GM21723 (cell line): Measurements from ENCODE around the gene PNP.
"Not testable (repeated sequence)": the region's sequence is repeated elsewhere in the genome, so short reads cannot be mapped to it uniquely, and the experiment has no call there.

Experiments
- ATAC-seq: cut with Tn5 transposase; IDR thresholded peaks from one replicate; pipeline ENCODE4 v1.9.1; 2021; ENCODE audit warnings: mild to moderate bottlenecking, moderate library complexity; ENCODE audit not compliant: unreplicated experiment

PNP gene

DNA sequence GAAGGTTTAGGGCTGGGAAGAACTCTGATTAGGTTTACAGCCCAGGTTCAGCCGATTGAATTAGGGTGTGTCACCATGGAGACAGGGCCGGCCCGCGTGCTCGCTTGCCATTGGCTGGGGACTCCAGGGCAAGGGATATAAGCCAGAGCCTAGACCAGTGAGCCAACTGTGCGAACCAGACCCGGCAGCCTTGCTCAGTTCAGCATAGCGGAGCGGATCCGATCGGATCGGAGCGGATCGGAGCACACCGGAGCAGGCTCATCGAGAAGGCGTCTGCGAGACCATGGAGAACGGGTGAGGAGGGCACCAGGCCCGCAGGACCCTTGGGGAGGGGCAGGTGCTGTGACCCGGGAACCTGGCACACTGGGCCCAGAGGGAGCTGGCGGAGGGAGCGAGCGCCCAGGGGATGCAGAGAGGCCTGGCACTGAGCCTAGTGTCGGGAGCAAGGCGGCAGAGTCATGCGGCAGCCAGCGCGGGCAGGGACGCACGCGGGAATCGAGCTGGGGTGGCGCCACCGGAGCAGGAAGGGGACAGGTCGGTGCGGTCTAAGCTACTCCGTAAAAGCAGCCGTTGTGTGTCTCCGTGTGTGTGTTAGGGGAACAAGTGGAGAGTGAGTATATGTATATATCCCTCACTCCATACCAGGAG is at the start of gene PNP:
Gene PNP (plus strand): TSS at position 165 of the 648 bp plus-strand sequence. CDS start 119 bp downstream, at position 284.
- ATAC-seq, result peak; percentile 97

DNA sequence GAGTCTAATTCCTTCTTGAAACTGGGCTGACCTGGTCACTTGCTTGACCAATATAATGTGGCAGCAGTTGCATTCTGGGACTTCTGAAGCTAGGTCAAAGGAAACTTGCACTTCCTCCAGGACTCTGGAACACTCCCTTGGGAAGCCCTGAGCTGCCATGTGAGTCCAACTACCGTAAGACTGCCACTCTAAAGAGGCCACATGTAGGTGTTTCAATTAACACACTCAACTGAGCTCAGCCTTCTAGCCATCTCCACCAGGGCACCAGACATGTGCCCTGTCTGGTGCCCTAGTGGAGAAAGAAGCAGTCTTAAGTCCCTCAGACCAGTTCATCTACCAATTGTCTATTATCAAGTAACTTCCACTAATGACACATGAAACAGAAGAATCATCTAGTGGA is 49.8 kb upstream of the PNP start:
- ATAC-seq, result no peak

DNA sequence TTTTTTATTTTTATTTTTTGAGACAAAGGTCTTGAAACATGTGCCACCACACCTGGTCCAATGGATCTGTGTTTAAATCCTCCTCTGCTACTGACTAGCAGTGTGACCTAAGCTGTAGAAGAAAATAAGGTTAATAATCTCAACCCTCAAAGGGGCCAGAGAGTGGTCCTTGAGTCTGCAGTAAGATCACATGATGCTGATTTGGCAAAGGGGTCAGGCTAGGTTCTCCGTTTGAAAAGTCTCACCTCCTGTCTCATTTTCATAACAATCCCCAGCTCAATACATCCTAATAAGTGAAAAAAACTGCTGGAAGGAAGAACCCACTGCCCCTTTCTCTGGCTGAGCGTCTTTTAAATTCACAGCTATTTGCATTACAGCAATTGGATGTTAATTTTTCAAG is 47.9 kb upstream of the PNP start:
- no peak for ATAC-seq

DNA sequence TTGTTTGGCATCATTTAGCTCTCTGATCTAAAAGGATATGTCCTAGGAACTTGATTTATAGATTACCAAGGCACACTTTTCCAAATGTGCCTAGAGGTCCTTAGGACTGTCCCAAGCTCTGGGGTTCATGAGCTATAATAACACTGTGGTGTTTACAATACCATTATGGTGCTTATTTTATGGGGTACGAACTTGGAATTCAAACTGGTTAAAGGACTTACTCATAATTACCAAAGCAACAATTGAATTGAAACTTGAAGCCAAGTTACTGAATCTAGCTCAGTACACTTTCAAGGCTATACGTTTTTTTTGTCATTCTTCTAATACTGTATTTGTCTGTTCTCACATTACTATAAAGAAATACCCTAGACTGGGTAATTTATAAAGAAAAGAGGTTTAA is 46.3 kb upstream of the PNP start:
- no peak for ATAC-seq

DNA sequence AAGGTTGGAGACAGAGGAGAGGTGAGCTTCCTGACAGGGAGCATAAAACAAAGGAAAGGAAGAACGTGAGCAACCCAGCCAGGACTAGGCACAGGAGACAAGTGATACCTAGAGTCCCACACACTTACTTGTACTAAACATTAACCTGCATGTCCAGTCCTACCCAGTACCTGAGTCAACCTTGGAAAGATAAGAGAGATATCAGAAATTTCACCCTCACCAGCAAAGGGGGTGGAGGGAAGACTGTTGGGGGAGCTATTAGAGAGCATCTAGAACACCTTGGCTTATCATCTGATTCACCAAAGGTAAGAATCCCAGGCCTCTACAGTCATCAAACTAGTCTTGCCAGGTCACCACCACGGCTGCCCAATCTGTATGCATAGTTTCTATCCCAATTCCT is 44.4 kb upstream of the PNP start:
- ATAC-seq, result no peak

DNA sequence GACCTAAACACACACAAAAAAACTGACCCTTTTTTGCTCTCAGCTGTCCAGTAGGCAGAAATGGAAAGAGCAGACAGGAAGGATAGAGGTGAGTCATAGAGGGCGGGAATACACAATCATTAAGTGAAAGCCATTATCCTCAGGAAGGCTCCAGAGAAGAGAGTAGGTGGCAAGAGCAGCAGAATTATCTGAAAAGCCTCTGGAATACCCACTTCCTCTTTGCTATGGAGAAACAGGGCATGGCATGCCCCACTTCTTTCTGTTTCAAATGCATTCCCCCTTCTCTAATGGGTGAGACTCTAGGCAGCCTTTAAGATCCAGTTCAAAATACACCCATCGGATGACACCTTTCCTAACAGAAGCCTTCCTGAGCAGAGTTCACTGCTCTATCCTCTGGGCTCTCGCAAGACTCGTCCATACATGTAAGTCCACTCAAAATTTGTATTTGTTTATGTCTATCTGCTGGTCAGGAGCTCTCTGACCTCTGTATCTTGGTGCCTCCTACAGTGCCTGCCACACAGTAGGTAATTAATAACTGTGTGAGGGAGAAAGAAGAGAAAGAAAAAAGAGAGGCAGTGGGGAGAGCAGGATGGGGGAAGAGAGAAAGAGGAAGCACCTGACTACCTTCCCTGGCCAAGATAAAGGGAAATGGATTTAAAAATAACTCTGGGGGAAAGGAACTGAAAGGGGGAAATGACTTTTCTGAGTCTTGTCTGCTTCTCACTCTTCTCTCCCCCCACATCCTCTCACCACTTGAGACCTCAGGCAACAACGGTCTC is 41.8 kb upstream of the PNP start:
- peak; percentile 82 for ATAC-seq

DNA sequence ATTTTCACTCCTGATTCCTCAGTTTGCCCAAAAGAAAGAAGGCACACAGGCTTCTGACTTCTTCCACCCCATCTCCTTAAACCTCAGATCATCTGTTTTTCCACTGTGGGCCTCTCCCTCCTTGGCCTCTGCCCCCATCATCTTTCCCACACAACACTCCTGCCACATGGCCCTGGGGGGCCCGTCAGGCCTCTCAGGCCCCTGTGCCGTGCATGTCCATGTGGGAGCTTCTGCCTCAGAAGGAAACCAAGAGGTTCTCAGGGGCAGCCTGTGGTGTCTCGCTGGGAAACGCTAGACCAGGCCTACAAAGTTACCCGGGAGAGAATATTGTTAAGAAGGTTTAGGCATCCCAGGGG is 41.2 kb upstream of the PNP start:
- peak; percentile 44 for ATAC-seq

DNA sequence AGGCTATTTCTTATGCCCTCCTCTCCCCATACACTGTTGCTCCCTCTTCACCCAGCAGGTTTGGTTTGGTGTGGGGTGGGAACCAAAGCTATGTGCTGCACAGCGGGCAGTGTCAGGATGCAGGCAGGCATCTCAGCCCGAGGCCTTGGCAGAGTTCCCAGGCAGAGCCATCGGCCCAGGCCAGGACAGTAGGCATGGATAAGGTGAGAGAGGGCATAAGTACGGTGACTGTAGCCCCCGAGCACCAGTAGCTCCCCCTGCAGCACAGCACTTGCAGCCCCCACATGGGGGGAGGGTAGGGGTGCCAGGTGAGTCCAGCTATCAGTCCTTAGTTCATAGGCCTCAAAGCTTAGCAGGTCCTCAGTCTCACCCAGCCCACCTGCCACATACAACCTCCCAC is 40.4 kb upstream of the PNP start:
- ATAC-seq, result no peak

DNA sequence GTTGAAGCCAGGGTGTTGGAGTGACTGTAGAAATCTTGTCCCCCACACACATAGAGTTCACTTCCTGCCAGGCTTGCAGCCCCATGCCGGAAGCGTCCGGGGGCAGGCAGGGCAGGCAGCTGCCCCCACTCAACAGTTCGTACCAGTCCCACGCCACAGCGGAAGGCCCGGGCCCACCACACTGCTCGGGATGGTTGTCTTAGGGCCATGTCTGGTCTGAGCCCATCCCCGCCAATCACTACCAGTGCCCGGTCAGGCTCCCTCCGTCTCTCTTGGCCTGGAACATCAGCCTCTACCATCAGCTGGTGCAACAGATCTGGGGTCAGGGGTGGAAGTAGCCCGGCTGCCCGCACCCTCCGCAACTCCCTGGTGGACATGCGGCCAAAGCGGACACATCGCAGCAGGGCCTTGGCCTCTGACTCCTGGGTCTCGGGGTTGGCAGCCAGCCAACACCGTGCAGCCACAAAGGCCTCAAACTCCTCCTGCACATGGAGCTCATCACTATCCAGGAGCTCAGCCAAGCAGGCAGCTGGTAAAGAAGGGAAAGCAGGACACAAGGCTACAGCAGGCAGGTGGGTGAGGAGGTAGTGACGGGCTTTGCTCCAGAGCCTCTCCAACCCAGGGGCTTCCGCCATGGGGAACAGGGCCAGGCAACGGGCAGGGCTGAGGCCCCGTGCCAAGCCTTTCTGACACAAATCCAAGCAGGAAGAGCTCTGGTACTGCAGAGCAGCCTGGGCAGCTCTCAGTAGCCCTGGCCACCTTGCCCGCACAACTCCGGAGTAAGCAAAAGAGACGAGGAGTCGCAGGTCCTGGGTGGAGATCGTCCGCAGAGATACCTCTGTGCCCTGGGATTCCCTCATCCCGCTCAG is 39.2 kb upstream of the PNP start:
- no peak for ATAC-seq

DNA sequence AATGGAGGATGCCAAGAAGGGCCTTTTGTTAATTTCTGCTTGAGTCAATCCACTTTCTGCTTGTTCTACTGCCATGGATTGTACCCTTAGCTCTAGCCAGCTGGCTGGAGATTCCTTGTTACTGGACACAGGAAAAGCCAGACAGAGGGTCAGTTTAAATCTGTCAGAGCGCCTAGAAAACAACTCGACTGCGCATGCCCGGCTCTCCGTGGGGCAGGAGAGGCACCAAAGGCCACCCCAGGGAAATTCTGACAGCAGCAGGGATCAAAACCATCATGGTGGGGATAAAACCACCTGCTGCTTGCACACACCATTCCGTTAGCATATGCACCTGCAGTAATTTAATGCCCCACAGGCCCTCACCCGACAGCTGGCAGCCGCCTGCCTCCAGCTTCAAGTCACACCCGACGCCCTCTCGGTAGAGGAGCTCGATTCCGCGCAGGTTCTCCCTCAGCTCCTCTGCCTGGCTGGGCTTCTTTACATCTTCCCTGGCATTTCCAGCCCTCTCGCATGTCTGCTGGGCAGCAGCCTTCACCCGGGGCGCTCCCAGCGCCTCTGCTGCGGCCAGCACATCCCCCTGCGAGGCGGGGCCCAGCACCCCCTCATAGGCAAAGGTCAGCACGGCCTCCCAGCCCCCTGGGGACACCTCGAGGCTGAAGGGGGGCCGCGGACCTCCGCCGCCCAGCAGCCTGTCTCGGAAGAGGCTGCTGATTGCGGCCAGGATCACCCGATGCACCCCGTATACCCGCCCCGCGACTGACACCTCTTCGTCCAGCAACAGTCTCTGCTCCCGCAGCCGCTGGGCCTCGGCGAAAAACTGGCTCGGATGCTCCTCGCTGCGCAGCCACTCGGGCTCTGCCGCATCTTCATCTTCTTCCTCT is 34.3 kb upstream of the PNP start:
- no peak for ATAC-seq

DNA sequence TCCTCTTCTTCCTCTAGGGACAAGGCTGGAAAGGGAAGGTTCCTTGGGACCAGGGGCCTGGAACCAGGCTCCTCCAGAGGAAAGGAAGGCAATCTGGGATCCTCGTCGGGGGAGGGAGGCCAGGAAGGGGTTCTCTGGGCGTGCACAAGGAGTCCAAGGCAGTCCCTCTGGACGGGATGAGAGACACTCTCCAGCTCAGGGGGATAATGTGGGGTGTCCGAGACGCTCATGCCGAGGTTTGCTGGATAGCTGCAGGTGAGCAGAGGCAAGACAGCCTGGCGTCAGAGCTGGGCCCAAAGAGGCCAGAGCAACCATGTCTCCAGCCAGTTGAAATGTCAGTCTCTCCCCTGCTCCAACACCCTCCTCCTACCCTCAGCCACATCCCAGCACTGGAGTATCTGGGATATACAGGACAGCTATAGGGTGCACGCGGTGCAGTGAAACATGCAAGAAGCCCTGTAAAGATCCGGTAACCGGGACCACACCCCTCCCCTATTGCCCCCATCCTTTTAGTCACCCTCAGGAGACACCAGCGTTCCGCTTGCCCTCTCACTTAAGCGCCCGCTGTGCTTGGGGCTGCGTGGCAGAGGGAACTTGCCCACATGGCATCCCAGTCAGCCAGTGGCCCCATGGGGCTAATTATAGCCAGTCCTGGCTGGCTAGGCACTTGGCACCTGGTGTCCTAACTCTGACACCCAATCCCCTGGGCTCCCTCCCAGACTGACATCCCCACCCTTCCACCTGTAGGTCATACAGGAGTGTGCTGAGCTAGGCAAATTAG is 33.4 kb upstream of the PNP start, which contains the start of gene KLHL33:
Gene KLHL33 (minus strand): TSS at position 585 of the 781 bp plus-strand sequence. CDS start 355 bp downstream, at position 230.
- ATAC-seq, result no peak

DNA sequence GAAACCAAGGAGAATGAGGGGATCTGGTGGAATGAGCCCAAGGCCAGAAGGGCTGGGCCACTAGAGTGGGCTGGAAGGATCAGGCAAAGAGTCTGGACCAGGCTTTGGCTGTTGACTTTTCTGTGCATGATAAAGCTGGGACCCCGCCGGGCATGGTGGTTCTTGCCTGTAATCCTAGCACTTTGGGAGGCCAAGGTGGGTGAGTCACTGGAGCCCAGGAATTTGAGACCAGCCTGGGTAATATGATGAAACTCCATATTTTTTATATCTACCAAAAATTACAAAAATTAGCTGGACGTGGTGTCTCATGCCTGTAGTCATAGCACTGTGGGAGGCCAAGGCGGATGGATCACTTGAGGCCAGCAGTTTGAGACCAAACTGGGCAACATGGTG is 32.8 kb upstream of the PNP start:
- ATAC-seq, result no peak

DNA sequence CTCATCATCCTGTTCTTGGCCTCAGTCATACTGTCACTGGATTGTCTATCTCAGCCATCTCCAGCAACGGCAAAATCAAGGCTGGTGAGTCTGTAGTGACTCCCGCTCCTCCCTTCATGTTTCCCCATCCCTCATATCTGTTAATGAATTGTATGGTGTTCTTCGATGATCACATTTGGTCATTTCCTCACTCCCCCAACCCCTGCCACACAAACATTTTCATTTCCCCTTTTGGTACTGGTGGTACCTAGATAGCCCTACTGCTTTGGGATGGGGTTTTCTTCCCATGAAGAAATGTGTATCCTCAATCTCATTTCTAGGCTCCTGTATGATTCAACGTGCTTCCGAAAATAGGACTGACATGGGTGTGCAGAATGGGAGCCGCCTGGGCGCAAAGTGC is 30.5 kb upstream of the PNP start:
- no peak for ATAC-seq

DNA sequence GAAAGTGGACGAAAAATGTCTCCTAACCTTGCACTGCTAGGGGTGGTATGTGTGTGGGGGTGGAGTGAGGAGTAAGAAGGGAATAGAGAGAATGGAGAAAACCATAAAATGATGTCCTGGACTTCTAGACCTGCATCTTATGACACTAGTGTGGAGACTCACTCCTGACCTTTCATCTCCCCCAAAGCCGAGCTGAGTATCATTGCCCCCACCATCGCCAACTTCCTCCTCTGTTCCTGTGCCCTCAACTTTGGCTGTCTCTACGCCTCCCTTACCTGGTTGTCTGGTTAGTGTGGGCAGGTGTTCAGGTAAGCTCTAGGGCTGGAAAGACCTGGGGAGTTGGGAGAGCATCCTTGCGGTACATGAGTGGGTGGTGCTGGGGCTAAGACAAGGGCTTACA is 28.7 kb upstream of the PNP start:
- ATAC-seq, result no peak

DNA sequence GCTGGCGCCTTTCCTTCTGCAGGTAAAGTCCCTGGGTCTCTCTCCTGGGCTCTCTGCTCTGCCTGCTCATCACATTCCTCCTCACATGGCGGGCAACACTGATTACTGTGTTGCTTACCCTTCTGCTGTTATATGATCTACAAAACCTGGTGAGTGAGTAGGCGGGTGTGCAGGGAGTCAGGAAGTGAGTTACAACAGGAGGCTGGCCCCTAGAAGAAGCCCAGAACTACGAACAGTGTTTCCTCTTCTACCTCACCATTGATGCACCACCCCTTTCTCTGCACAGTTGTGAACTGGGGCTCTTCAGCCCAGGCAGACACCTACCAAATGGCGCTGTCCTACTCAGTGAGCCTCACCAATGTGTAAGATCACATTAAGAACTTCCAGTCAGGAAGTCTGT is 28.3 kb upstream of the PNP start:
- peak; percentile 89 for ATAC-seq

DNA sequence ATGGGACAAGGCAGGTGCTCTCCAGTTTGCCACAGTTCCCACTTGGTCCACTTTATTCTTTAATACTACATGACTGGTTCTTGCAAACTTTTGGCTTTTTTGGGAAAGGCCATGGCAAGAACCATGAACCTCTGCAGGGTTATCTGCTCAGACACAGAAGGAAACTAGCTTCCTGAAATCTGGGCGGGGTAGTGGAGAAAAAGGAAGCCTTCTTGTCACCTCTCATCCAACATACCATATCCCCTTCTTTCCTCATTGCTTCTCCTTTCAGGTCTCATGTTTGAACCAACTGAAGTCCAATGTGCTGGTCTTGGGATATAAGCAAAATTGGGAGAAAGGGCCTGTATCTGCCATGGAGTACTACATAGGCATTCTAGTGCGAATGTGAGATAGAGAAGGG is 27.7 kb upstream of the PNP start:
- ATAC-seq, result no peak

DNA sequence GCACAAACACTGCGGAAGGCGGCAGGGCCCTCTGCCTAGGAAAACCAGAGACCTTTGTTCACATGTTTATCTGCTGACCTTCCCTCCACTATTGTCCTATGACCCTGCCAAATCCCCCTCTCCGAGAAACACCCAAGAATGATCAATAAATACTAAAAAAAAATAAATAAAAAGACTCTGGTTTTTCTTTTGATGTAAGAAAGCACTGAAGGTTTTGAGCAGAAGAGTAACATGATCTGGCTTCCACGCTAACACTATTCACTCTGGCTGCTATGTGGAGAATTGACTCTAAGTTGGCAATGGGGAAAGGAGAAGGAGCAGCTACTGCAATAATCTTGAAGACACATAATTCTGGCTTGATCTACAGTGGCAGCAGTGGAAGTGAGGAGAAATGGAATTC is 25.6 kb upstream of the PNP start:
- ATAC-seq, result not testable (repeated sequence)

DNA sequence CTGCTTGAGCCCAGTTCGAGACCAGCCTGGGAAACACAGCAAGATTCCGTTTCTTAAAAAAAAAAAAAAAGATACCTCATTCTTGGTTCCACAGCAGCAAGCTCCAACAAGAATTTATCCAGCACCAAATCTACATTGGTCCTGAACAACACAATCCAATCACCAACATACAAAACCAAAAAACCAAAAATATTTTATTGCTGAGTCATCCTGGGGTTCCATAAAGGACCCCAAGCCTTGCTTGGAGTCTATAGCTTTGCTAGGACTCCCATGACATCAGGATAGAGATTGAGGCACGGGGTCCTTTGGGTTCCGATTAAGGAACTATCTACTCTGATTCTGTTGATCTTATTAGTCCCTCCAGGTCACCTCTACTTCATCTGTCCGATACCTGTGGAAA is 22.3 kb upstream of the PNP start:
- no peak for ATAC-seq

DNA sequence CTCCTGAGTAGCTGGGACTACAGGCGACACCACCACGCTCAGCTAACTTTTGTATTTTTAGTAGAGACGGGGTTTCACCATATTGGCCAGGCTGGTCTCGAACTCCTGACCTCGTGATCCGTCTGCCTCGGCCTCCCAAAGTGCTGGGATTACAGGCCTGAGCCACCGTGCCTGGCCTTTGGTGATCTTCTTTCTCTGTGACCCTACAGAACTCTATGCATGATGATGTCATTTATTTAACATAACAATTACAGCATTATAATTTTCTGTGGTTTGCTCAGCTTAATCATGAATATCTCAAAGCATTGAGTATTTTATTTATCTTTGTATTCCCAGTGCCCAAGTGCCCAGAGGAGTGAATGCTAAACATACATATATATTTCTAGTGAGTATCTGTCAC is 16.4 kb upstream of the PNP start:
- not testable (repeated sequence) for ATAC-seq
